NCI-H345 treated with DMSO at 0.1 percent for 48 hours (cell line): ENCODE measurements around the gene CNTNAP2.
"Not testable (repeated sequence)": the region's sequence is repeated elsewhere in the genome, so short reads cannot be mapped to it uniquely, and the experiment has no call there.

Experiments used
- DNase-seq: peaks from one replicate; lab custom pipeline; 2025; ENCODE audit not compliant: unreplicated experiment; lab: John Stamatoyannopoulos, UW

The CNTNAP2 gene

GRCh38 chr7:148264933-148265557, 2148.4 kb downstream of the CNTNAP2 start:
- DNase-seq = peak; percentile 74

GRCh38 chr7:148265896-148266295, 2149.3 kb downstream of the CNTNAP2 start:
- DNase-seq = no peak

GRCh38 chr7:148266795-148267194, 2150.2 kb downstream of the CNTNAP2 start:
- DNase-seq = no peak

DNA sequence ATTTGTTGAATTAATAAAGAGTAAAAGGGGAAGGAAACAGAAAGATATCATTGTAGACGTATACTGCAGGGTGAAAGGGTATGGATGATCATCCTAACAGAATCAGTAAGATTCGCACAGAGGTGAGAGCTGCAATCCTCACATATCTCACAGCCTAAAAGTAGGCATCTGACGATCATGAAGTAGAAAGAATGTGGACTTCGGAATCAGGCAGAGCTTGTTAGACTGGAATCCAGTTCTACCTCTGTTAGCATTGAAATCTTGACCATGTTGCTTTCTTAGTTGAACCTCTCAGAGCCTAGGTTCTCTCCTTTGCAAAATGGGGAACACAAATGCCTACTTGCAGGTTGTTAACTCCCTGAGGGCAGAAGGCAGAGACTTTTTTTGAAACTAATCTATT, 2154.0 kb downstream of the CNTNAP2 start:
- DNase-seq = no peak

- DNase-seq = no peak
Measured at GRCh38 chr7:148274118-148274517, 2157.5 kb downstream of the CNTNAP2 start.

DNA sequence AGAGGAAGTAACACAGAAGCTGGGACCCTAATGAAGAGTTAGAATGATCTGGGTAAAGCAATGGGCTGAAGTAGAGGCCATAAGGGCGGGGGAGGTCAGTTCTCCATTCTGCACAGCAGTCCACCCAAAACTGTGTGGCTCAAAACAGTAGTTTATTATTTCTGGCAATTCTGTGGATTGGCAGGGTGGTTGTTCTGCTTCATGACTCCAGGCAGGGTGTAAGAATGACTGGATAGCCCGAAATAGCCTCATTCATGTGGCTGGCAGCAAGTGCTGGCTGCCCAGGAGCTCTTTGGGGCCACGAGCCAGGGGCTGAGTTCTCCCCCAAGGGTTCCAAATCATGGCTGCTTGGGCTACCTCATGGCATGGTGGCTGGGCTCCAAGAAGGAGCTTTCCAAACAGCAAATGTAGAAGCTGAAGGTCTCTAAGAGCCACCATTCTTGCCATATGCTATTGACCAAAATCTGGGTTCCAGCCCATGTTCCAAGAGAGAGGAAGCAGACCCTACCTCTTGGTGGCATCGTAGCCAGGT, 2158.8 kb downstream of the CNTNAP2 start:
- DNase-seq = no peak

DNA sequence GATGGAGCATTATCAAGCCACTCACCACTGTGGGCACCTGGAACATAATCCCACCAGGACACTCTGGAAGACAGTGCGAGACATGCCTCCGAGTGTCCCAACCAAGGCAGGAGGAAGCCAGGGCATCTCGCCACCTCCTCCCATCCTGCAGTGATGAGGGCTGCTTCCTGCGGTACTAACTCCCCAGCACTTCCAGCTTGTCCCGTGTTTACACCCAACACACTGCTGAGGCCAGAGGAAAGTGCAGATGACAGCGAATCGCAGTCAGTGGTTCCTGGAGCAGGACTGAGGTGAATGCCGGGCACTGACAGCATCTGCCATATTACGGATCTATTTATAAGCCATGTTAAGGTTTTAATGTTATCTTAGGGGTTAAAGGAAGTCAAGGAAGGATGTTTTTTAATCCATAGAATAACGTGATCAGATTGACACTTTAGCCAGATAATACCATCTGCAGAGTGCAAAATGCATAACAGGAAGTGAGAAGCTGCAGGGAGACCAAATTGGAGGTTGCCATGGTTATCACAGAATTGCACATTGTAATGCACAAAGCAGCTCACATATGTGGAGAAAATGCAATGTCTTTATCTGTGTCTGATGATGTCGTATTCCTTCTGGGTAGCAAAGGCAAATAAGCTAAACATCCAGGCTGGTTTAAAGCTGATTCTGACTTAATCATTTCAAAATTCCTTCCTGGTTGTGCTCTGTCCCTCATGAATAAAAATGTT, 2159.9 kb downstream of the CNTNAP2 start:
- DNase-seq = no peak

DNA sequence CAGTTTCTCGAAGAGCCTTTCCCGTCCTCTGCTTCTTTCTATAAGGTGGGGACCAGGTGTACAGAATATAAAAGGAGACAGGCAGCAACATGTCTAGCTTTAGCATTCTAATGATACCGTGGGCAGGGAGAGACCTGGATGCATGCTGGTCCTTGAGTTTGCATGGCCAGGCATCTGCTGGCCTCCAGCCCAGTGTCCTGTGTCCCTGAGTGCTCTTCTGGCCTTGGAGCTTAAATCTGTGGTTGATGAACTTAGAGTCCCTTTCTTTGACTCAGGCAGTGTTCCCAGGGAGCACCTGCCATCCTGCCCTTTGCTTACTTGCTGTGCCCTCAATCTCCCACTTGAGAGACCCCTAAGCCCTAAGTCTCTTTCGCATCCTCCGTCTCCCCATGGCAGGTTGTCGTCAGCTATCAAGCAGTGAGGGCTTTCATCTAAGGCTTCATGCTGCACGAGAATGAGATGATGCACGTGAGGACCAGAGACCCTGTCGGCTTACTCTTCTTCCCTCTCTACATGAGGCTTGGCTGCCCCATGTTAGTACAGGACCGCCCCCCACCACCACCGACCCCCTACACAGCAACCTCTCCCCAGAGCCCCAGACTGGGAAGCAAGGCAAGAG, 2160.6 kb downstream of the CNTNAP2 start:
- peak; percentile 64 for DNase-seq

- no peak for DNase-seq
Measured at GRCh38 chr7:148286150-148286549, 2169.5 kb downstream of the CNTNAP2 start.

- no peak for DNase-seq
Measured at GRCh38 chr7:148287538-148287937, 2170.9 kb downstream of the CNTNAP2 start.

GRCh38 chr7:148288592-148289151, 2172.1 kb downstream of the CNTNAP2 start:
- DNase-seq = no peak

DNA sequence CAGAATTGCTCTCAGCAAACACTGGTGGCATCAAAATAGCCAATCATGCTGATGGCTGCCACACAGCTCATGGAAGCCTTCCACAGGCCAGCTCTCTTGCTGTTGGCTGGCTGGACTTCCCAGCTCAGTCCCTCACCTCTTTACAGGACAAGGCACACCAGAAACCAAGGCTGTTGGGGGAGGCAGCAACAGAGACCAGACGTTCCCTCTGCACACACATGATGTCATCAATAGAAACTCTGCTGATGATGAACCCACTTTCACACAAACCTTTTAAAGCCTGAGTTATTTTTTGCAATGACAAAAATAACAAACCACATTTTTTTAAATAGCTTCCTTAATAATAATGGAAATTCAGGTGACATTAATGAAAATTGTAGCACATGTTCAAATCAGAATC, 2173.0 kb downstream of the CNTNAP2 start:
- DNase-seq = no peak

DNA sequence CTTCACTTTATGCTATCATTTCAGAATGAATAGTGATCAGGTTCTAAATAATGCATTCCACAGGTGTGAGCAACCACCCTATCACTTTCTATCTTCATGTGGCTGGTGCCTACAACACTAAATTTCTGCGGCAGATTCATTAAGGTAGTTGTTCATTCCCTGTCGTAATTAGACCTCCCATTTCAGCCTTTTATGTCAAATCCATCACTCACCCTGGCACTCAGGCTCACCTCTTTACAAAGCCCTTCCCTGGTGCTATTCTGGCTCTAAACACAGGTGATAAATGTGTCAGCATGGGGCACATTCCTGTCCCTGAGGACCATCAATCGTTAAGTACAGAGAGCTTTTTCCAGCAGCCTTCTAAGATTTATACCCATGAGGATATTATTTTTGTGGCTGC, 2173.9 kb downstream of the CNTNAP2 start:
- no peak for DNase-seq

DNA sequence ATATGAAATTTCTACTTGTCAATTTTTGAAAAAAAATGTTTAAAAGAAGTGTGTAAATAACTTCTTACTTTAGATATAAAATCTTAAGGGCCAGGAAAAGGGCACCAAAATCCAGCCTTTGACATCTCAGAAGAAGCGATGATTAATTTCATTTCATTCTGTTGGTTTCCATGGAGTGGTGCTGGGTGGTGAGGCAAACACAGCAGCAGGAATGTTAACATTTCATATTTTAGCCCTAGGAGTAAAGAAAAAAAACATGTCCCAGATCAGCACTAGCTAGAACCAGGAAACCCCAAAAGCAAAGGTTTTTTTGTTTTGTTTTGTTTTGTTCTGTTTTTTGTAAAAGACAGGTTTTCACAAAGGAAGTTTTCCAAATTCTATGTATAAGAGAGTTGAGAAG, 2175.2 kb downstream of the CNTNAP2 start:
- no peak for DNase-seq

- no peak for DNase-seq
Measured at GRCh38 chr7:148296994-148297644, 2180.5 kb downstream of the CNTNAP2 start.

- not testable (repeated sequence) for DNase-seq
Measured at GRCh38 chr7:148298768-148299167, 2182.2 kb downstream of the CNTNAP2 start.

DNA sequence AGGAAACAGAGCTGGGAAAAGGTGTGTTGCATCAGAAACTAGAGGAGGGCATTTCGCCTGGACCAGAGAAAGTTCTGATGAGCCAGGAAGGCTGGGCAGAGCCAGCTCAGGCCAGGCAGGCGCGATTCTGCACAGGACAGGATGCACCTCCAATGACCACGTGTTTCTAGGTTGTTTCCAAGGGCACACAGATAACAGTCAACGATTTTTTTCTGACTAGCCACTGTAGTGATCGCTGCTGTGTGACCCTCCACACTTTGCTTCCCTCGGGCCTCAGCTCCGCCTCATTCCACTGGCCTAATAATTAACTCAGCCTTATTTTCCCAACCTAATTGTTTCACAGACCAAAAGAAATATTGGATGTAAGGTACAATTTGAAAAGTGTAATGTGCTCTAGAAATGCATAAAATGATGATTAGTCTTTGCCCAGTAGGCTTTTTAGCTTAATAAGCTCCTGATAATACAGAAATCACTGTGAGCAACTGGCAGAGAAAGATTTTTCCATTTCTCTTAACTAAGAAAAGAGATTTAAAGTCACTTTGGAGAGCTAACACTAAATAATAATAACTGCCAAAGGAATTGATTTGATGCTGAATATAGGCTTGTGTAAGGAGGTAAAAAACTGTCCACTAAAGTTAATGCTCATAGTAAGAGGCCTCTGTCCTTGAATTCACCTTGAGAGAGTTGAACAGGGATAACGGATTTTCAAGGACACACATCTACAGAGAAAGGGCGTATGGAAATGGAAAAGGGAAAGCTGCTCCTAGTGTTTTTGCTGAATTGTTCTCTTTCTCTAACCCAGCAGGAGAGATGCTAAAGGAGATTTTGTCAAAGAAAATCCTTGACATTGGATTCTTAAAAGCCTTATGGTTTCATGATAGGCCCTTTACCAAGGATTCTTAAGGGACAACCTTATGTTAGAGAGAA, 2183.0 kb downstream of the CNTNAP2 start:
- DNase-seq = no peak

GRCh38 chr7:148302436-148302835, 2185.8 kb downstream of the CNTNAP2 start:
- DNase-seq = not testable (repeated sequence)

DNA sequence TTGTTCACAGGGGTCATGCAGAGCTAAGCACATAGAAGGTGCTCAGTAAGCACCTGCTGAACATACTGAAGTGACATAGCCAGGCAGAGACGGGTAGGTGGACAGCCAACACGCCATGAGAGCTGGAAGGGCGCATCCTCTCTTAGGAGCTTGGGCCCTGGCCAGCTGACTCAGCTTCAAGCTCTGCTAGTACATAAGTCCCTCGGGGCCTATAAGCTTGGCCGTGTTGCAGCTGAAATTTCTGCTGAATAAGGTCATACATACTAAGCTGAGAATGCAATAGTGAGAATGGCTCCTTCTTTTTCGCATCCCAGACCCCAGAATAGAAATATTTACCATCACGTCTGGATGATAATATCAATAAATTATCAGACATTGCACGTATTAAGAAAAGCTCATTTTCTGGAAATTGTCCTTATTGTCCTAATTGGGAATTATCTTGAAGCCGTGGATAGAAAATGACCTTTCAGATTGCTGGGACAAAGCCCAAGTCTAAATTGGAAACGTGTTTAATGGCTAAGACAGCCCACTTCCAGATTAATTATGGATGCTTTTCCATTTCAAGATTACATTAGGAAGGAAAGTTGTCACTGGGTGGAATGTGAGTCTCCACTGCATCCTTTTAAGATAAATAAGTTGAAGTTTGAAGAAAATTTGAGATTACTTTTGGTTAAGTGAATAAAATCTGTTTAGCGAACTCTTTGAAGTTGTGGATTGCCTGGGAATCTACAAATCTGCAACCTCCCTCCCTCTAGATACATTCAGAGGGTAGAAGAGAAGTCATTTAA, 2186.9 kb downstream of the CNTNAP2 start:
- no peak for DNase-seq

DNA sequence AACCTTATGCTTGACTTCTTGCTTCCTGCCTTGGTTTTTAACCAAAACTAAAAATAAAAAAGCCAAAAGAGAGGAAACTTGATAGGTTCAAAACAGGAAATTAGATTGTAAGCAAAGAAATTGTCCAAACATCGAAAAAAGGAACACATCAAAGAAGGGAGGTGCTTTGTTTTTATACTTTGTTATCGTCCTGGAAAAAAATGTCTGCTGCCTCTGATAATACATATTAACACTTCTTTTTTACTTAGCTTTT, 2187.4 kb downstream of the CNTNAP2 start:
- no peak for DNase-seq
